HL-60 (cell line): ENCODE measurements around the gene SCAF11.

Source experiments
- DNase-seq, 2 experiments: peaks; one replicate each; pipeline ENCODE4 v3.0.0-alpha.2; 2010 to 2020; ENCODE audit warnings: low read depth in 1 of 2, low spot score in 1 of 2
- H3K27ac ChIP-seq: fragments of 250-450 bp; sonication (Bioruptor Pico); replicated peaks from 2 replicates; pipeline ENCODE4 v1.5.1; 2020; ENCODE audit warnings: mild to moderate bottlenecking, moderate library complexity
- H3K27me3 ChIP-seq: fragments of 250-450 bp; sonication (Bioruptor Pico); 2 replicates; pipeline ENCODE4 v1.5.1; 2021; ENCODE audit warnings: mild to moderate bottlenecking, moderate library complexity; ENCODE audit not compliant: insufficient read depth, poor library complexity, severe bottlenecking
- H3K4me3 ChIP-seq: replicated peaks from 2 replicates; pipeline ENCODE4 v1.5.1; 2011; ENCODE audit warnings: mild to moderate bottlenecking, control low read depth, low read length; ENCODE audit not compliant: insufficient read depth
- GABPA ChIP-seq: IDR thresholded peaks from 2 replicates; pipeline ENCODE4 v1.6.1; 2012; ENCODE audit warnings: low read depth
- POLR2AphosphoS5 ChIP-seq: IDR thresholded peaks from 2 replicates; pipeline ENCODE4 v1.6.1; 2012; ENCODE audit warnings: low read depth
- SPI1 ChIP-seq: IDR thresholded peaks from 2 replicates; pipeline ENCODE4 v1.6.1; 2012; ENCODE audit warnings: low read depth, mild to moderate bottlenecking, borderline replicate concordance
- TF ChIP-seq, protein P1 (sequence below): IDR thresholded peaks from 2 replicates; pipeline ENCODE4 v1.6.1; 2012; ENCODE audit warnings: low read depth; ENCODE audit not compliant: insufficient replicate concordance
- TF ChIP-seq, protein P2 (sequence below): IDR thresholded peaks from one replicate; pipeline ENCODE4 v1.5.1; 2011; ENCODE audit warnings: low read length, control low read depth, inconsistent platforms; ENCODE audit not compliant: insufficient read depth

Gene SCAF11

DNA sequence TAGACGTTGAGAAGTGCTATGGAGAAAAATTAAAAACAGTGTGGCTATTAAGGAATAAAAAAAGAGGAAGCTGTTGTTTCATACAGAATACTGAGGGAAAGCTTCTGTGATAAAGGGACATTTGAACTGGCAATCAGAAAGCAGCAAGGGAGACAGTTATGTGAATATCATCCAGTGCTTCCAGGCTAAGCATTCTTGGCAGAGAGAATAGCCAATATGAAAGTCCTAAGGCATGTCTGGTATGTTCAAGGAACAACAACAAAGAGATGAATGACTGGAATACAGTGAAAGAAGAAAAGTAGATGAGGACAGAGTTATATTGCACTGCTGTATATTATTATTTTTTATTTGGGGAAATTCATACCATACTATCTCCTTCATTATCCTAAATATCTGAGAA lies 23.9 kb downstream of the SCAF11 start:
- no peak overlapping the region for H3K4me3 ChIP-seq
- 0 out of 2 replicates have a peak, but pooled peaks have one; percentile 24 for TF ChIP-seq SPI1
- TF ChIP-seq, protein P1, sequence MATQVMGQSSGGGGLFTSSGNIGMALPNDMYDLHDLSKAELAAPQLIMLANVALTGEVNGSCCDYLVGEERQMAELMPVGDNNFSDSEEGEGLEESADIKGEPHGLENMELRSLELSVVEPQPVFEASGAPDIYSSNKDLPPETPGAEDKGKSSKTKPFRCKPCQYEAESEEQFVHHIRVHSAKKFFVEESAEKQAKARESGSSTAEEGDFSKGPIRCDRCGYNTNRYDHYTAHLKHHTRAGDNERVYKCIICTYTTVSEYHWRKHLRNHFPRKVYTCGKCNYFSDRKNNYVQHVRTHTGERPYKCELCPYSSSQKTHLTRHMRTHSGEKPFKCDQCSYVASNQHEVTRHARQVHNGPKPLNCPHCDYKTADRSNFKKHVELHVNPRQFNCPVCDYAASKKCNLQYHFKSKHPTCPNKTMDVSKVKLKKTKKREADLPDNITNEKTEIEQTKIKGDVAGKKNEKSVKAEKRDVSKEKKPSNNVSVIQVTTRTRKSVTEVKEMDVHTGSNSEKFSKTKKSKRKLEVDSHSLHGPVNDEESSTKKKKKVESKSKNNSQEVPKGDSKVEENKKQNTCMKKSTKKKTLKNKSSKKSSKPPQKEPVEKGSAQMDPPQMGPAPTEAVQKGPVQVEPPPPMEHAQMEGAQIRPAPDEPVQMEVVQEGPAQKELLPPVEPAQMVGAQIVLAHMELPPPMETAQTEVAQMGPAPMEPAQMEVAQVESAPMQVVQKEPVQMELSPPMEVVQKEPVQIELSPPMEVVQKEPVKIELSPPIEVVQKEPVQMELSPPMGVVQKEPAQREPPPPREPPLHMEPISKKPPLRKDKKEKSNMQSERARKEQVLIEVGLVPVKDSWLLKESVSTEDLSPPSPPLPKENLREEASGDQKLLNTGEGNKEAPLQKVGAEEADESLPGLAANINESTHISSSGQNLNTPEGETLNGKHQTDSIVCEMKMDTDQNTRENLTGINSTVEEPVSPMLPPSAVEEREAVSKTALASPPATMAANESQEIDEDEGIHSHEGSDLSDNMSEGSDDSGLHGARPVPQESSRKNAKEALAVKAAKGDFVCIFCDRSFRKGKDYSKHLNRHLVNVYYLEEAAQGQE: no peak
- DNase-seq: no peak
- no peak overlapping the region for H3K27ac ChIP-seq
- no peaks in the 10 kb centered on the region for H3K27me3 ChIP-seq

DNA sequence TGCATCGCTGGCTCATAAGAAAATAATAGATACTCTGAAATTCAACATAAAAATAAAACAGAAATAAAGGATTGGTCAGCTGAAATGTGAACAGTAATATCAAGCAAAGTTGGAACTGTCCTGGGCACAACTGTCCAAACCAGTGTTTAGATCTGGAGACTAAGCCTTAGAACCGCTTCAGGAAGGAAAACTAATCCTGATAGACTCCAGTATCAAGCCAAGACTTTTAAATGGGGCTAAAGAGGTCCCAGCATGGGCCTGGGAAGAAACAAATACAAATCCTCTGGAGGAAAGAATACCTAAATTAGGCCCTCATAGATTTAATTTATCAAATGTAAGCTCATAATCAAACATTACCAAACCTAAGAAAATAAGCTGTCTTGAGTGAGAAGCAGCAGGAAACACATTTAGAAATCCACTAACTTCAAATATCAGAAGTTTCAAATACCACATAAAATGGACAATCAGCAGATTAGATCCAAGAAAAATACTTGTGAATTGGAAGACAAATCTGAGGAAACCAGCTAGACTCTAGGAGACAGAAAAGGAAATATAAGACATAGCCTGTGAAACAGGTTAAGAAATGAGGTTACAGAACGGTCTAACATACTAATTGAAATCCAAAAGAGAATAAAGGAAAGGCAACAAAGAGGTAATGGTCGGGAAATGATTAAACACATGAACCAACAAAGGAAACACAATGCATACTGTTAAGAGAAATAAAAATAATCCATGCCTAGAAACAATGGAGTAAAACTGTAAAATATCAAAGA lies 27.6 kb downstream of the SCAF11 start:
- DNase-seq: no peak
- H3K27ac ChIP-seq: no peak overlapping the region
- no peak overlapping the region for H3K4me3 ChIP-seq
- H3K27me3 ChIP-seq: no peaks in the 10 kb centered on the region
- TF ChIP-seq, protein P2, sequence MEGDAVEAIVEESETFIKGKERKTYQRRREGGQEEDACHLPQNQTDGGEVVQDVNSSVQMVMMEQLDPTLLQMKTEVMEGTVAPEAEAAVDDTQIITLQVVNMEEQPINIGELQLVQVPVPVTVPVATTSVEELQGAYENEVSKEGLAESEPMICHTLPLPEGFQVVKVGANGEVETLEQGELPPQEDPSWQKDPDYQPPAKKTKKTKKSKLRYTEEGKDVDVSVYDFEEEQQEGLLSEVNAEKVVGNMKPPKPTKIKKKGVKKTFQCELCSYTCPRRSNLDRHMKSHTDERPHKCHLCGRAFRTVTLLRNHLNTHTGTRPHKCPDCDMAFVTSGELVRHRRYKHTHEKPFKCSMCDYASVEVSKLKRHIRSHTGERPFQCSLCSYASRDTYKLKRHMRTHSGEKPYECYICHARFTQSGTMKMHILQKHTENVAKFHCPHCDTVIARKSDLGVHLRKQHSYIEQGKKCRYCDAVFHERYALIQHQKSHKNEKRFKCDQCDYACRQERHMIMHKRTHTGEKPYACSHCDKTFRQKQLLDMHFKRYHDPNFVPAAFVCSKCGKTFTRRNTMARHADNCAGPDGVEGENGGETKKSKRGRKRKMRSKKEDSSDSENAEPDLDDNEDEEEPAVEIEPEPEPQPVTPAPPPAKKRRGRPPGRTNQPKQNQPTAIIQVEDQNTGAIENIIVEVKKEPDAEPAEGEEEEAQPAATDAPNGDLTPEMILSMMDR: no peak

DNA sequence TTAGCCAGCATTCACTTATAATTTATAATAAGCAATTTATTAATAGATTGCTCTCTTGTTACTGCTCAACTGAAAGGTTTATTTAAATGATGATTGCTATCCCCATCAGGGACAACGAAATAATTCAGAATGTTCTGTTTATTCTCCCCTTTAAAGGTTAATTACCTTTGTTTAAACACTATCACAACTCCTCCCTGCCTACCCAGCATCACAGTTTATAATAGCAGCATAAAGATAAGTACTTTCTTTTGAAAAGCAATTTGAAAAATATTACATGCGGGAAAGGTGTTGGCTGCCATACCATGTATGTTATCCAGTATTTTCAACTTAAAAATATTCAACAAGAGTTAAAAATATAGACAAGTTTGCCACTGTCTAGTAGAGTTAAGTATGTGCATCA lies 30.6 kb downstream of the SCAF11 start:
- Histone ChIP-seq H3K27me3 (no peaks in the 10 kb centered on the region), H3K27ac (no peak overlapping the region), H3K4me3 (no peak overlapping the region)
- DNase-seq: no peak
- TF ChIP-seq GABPA: no peak

DNA sequence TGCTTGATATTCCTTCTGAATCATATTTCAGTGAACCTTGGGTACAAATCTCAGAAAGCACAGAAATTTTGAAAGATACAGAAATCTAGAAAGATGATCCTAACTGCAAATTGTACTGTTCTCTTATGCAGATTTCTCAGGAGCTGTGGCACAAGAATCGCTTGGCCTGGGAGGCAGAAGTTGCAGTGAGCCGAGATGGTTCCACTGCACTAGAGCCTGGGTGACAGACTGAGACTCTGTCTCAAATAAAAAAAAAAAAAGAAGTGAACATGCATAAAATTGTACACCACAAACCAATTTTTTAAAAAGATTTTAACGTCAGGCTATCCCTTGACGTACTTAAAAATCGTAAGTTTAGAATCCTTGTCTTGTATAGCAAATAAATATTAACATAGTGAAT lies 31.3 kb downstream of the SCAF11 start:
- TF ChIP-seq, protein P1: no peak
- DNase-seq: no peak
- Histone ChIP-seq H3K27me3 (no peaks in the 10 kb centered on the region), H3K4me3 (no peak overlapping the region), H3K27ac (no peak overlapping the region)

DNA sequence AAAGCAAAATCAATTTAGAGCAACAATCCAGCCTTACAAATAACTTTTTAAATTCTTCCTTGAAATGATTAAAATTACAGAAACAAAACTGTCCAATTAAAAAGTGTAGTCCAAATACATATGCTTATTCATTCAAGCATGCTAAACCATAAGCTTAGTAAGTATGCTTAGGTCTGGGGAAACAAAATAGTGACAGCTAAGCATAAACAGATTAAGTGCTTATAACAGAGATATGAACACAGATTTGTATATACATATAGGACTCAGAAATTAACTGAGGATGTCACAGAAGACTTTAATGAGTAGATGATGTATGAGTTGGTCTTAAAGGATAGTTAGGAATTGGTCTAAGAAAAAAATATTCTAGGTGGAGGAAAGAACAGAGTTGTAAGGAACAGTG lies 41.8 kb downstream of the SCAF11 start:
- Histone ChIP-seq H3K27me3 (no peaks in the 10 kb centered on the region), H3K4me3 (no peak overlapping the region), H3K27ac (no peak overlapping the region)
- DNase-seq: no peak
- TF ChIP-seq SPI1 (no peak), POLR2AphosphoS5 (no peak), GABPA (no peak)
- TF ChIP-seq, protein P2: no peak
- TF ChIP-seq, protein P1: no peak
